ENCODE results near the gene TBC1D22A.

- TF ChIP-seq CTCF (IDR thresholded peaks at IDR 0.05) (no peak), POLR2A (IDR thresholded peaks at IDR 0.05) (no peak)
These were observed 249.4 kb downstream of the TBC1D22A start for GRCh38 chr22:47011859-47012258.

All from Peyer's patch (tissue), 4 donors.